HEK293T (cell line): ENCODE results near the gene LRRTM4.

Experiments used
- CTCF ChIA-PET: fragments of 350-600 bp; formaldehyde crosslinking; extraction: SDS; loops from one replicate; lab custom pipeline; 2021; ENCODE audit warnings: antibody characterized with exemption, inconsistent platforms; lab: Yijun Ruan, JAX
- POLR2A ChIA-PET: fragments of 350-600 bp; formaldehyde crosslinking; extraction: SDS; loops from one replicate; lab custom pipeline; 2020; ENCODE audit warnings: antibody characterized with exemption, inconsistent platforms; lab: Yijun Ruan, JAX
- DNase-seq: peaks from one replicate; pipeline ENCODE4 v3.0.0; 2012; ENCODE audit warnings: mixed read lengths; ENCODE audit errors: extremely low spot score
- ARNT ChIP-seq: fragments of 450-650 bp; IDR thresholded peaks from 2 replicates; pipeline ENCODE4 v1.6.1; 2017; ENCODE audit warnings: mild to moderate bottlenecking
- BHLHE40 ChIP-seq: fragments of 450-650 bp; IDR thresholded peaks from 2 replicates; pipeline ENCODE4 v1.6.1; 2016; ENCODE audit warnings: mild to moderate bottlenecking, moderate library complexity, borderline replicate concordance
- CTBP1 ChIP-seq: fragments of 450-650 bp; IDR thresholded peaks from 2 replicates; pipeline ENCODE4 v1.6.1; 2016; ENCODE audit warnings: borderline replicate concordance
- ELF4 ChIP-seq: fragments of 450-650 bp; IDR thresholded peaks from 2 replicates; pipeline ENCODE4 v1.6.1; 2017; ENCODE audit warnings: antibody characterized with exemption
- FOXA1 ChIP-seq: fragments of 450-650 bp; IDR thresholded peaks from 2 replicates; pipeline ENCODE4 v1.6.1; 2016; ENCODE audit warnings: mild to moderate bottlenecking
- FOXK2 ChIP-seq: fragments of 450-650 bp; IDR thresholded peaks from 2 replicates; pipeline ENCODE4 v1.6.1; 2016; ENCODE audit warnings: mild to moderate bottlenecking
- FOXM1 ChIP-seq: fragments of 450-650 bp; IDR thresholded peaks from 2 replicates; pipeline ENCODE4 v1.6.1; 2017; ENCODE audit warnings: mild to moderate bottlenecking, borderline replicate concordance
- HDGF ChIP-seq: fragments of 450-650 bp; IDR thresholded peaks from 2 replicates; pipeline ENCODE4 v1.6.1; 2017; ENCODE audit warnings: antibody characterized with exemption, borderline replicate concordance
- L3MBTL2 ChIP-seq: fragments of 450-650 bp; conservative IDR thresholded peaks from 2 replicates; pipeline ENCODE4 v1.6.1; 2016; ENCODE audit warnings: mild to moderate bottlenecking
- LEF1 ChIP-seq: fragments of 450-650 bp; IDR thresholded peaks from 2 replicates; pipeline ENCODE4 v1.6.1; 2017; ENCODE audit warnings: mild to moderate bottlenecking, borderline replicate concordance
- NFRKB ChIP-seq: fragments of 450-650 bp; IDR thresholded peaks from 2 replicates; pipeline ENCODE4 v1.6.1; 2016; ENCODE audit warnings: mild to moderate bottlenecking, moderate library complexity
- PKNOX1 ChIP-seq: fragments of 450-650 bp; IDR thresholded peaks from 2 replicates; pipeline ENCODE4 v1.6.1; 2016
- SP1 ChIP-seq: fragments of 450-650 bp; IDR thresholded peaks from 2 replicates; pipeline ENCODE4 v1.6.1; 2017
- SUZ12 ChIP-seq: fragments of 450-650 bp; IDR thresholded peaks from 2 replicates; pipeline ENCODE4 v1.6.1; 2016; ENCODE audit warnings: mild to moderate bottlenecking
- TARDBP ChIP-seq: fragments of 450-650 bp; IDR thresholded peaks from 2 replicates; pipeline ENCODE4 v1.6.1; 2016
- ZNF384 ChIP-seq: fragments of 450-650 bp; IDR thresholded peaks from 2 replicates; pipeline ENCODE4 v1.6.1; 2016

LRRTM4 gene

GRCh38 chr2:77421971-77422370, 100.2 kb downstream of the LRRTM4 start:
- ChIA-PET CTCF (no interaction called here), POLR2A (no interaction called here)
- DNase-seq: no peak
- TF ChIP-seq TARDBP (no peak), L3MBTL2 (no peak), FOXA1 (no peak), SP1 (no peak), FOXK2 (no peak), CTBP1 (no peak), SUZ12 (no peak), HDGF (no peak), ARNT (no peak), ZNF384 (no peak), ELF4 (no peak), FOXM1 (no peak), LEF1 (no peak), BHLHE40 (no peak), NFRKB (no peak)

DNA sequence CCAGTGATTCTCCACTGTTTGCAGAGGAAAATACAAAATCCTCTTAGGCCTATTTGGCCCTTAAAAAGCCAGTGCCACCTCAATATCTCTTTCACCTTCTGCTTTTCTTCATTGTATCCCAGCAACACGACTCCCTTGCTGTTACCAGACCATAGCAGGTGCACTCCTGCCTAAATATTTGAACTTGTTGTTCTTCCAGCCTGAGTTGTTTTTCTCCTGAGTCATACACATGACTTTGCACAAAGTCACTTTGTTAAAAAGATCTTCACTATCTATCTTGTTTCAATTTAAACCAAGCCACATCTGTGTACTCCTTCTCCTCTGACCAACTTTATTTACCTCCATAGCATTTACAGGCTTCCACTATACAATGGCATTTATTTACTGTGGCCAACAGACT, 103.6 kb downstream of the LRRTM4 start:
- TF ChIP-seq L3MBTL2: no peak
- no peak for TF ChIP-seq FOXM1
- no peak for TF ChIP-seq PKNOX1
- TF ChIP-seq ZNF384: no peak
- ChIA-PET CTCF (no interaction called here), POLR2A (no interaction called here)
- DNase-seq: no peak

DNA sequence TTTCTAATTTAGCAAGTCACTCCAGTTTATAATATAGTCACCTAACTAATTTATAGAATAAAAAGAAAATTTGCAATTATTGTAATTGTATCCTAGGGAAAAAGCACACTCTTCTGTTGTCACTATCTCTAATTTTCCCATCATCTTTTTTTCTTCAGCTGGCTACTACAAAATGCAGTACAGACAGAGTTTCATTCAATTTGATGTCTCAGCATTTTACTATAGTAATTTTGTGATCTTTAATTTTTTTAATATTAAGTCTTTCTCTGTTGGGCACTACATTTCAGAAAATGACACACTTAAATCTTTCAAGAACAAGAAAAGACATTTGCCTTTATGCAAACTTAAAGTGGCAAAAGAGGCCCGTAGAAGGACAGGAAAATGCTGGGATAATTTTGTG, 118.0 kb downstream of the LRRTM4 start:
- ChIA-PET POLR2A (no interaction called here), CTCF (no interaction called here)
- TF ChIP-seq NFRKB: no peak
- no peak for TF ChIP-seq BHLHE40
- no peak for TF ChIP-seq HDGF
- no peak for TF ChIP-seq CTBP1
- no peak for TF ChIP-seq LEF1
- TF ChIP-seq ELF4: no peak
- no peak for TF ChIP-seq FOXM1
- no peak for TF ChIP-seq L3MBTL2
- no peak for TF ChIP-seq SUZ12
- no peak for TF ChIP-seq FOXK2
- TF ChIP-seq TARDBP: no peak
- no peak for DNase-seq

DNA sequence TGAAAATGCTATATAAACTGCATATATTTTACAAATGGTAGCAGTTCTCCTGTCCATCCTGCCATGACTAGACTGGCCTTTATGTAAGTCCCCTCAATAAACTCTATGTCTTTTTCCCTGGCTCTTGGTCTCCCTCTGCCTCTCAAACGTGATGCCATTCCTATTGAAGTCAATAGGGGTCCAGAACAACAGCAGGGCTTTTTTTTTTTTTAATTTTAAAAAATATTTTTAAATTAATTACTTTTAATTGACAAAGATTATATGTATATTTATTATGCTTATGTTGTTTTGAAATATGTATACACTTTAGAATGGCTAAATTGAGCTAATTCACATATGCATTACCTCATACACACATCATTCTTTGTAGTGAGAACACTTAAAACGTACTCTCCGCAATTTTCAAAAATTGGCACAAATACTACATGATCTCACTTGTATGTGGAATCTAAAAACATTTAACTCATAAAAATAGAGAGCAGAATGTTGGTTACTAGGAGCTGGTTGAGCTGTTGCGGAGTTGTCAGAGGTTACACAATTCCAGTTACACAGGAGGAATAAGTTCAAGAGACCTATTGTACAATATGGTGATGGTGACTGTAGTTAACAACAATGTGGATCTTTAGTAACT, 123.1 kb downstream of the LRRTM4 start:
- TF ChIP-seq NFRKB (no peak), ELF4 (no peak), BHLHE40 (no peak), ZNF384 (no peak), PKNOX1 (no peak), FOXM1 (no peak), LEF1 (no peak), FOXK2 (no peak), ARNT (no peak), L3MBTL2 (no peak), HDGF (no peak), TARDBP (no peak), SUZ12 (no peak), SP1 (no peak), FOXA1 (no peak), CTBP1 (no peak)
- ChIA-PET CTCF (no interaction called here), POLR2A (no interaction called here)
- DNase-seq: no peak

DNA sequence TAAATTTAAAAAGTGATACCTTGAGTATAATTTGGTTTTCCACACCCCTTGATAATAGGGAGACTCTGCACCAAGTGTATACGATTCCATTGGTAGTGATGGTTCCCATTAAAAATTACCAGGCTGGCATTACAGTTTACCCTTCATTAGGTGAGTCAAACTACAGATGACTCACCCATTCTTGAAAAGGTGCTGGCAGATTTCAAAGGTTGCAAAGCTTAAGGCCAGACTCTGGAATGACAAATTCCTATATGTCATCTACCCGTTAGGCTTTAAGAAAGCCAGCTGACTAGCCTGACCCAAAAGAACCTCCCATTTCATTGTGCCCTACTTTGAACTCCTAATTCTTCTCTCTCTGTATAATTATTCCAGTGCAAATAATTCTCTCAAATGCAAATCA, 124.4 kb downstream of the LRRTM4 start:
- no peak for DNase-seq
- ChIA-PET POLR2A (no interaction called here), CTCF (no interaction called here)
- TF ChIP-seq CTBP1: no peak
- TF ChIP-seq FOXK2: no peak
- TF ChIP-seq SUZ12: no peak
- TF ChIP-seq ARNT: no peak

DNA sequence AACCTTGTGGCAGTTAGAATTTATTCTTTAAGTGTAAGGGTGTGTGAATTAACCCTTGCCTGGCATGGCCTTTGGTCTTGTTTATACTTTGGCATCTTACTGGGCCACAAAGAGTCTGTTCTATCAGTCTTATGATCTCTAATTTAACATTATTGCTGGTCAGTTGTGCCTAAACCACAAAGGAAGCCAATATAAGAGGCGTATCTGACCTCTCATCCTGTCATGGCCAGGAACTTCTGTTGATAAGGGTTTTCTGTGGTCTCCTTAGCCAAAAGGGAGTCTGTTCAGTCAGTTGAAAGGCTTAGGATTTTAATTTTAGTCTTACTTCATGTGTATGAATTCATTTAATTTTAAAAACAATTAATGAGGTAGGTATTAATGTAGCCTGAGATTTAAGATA, 127.2 kb downstream of the LRRTM4 start:
- TF ChIP-seq FOXK2: no peak
- TF ChIP-seq PKNOX1: no peak
- TF ChIP-seq LEF1: no peak
- no peak for TF ChIP-seq SUZ12
- no peak for TF ChIP-seq NFRKB
- TF ChIP-seq BHLHE40: no peak
- no peak for TF ChIP-seq FOXA1
- TF ChIP-seq HDGF: no peak
- TF ChIP-seq TARDBP: no peak
- no peak for TF ChIP-seq FOXM1
- no peak for TF ChIP-seq ZNF384
- no peak for DNase-seq
- POLR2A ChIA-PET: no interaction called here
- CTCF ChIA-PET: no interaction called here

DNA sequence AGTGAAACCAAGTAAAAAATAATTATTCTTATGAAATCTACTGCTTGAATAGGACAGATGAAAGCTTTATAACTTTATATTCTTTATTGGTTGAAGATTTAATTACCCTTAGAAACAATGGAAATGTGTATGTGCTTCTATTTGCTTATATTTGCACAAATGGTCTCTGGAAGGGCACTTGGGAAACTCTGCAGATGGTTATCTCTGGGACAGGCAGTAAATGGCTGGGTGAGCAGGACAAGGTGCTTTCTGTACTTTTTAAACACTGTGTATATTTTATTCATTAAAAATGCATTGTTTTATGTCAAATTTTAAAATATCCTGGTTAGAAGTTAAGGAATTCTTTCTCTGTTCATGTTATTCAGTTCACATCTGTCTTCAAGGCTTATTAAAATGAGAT, 131.1 kb downstream of the LRRTM4 start:
- ChIA-PET POLR2A (no interaction called here), CTCF (no interaction called here)
- no peak for DNase-seq
- TF ChIP-seq FOXA1 (no peak), L3MBTL2 (no peak), ARNT (no peak), TARDBP (no peak), FOXM1 (no peak), CTBP1 (no peak), FOXK2 (no peak), ZNF384 (no peak), NFRKB (no peak), HDGF (no peak), PKNOX1 (no peak), SUZ12 (no peak), BHLHE40 (no peak), LEF1 (no peak), SP1 (no peak), ELF4 (no peak)
